ENCODE data around the gene SMARCAD1. TPM values are rescaled to one million over a fixed set of nuclear protein-coding genes. Genes with fewer than 3 reads are reported as not detected.

The SMARCAD1 gene
- polyA plus RNA-seq, 1 donor (not counting 4 experiments of a cell fraction or from before 2014, with no cell fraction given): 27.8 TPM

DNA sequence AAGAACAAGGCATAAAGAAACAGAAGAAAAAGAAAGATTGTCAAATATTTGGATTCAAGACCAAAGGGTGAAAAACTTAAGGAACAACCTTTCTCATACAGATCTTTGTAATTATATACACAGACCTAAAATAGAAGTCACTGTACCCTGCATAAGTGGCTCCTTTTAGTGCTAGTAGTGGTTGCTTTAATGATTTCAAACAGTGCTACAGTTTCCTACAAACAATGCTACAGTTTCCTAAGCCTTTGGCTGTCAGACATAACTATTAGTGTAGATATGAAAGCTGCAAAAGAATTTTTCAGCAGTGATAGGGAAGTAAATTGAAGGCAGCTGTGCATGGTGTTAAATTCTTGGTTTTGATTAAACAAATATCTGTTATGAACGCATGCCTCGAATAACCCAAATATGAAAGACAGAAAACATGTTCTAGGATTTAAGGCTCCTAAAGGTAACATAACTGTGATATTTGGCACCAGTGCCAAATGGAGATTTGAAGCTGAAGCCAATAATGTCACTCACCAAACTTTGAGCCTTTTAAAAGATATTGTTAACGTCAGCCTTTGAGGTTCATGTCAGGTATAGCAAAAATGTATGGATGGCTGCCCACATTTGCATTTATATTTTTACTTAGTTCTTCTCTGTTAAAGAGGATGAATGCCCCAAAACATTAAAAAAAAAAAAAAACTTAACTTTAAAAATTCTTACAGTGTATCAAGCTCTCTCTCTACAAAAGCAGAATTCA, 36.6 kb downstream of the SMARCAD1 start:
- no peak for TF ChIP-seq EZH2 (IDR thresholded peaks at IDR 0.05; ENCODE audit: low read length)
- no peak for TF ChIP-seq CTCF (optimal IDR thresholded peaks at IDR 0.05 in 1 of 3, IDR thresholded peaks at IDR 0.05 in 1 of 3, conservative IDR thresholded peaks at IDR 0.05 in 1 of 3; ENCODE audit: extremely low read depth in 1 of 3, insufficient read depth in 2 of 3, low read length in 3 of 3)
- Histone ChIP-seq H2AFZ (ENCODE audit: control insufficient read depth, low read length) (no peak overlapping the region), H3K36me3 (ENCODE audit: control insufficient read depth in 2 of 2, extremely low read depth in 1 of 2, insufficient read depth in 2 of 2, low read length in 2 of 2) (peaks cover 6 to 7% of the 10 kb centered on the region in 2 experiments), H4K20me1 (ENCODE audit: control insufficient read depth, extremely low read depth, insufficient read depth, low read length) (no peaks in the 10 kb centered on the region), H3K9ac (ENCODE audit: control insufficient read depth, extremely low read depth, insufficient read depth, low read length) (no peak overlapping the region), H3K27me3 (ENCODE audit: control insufficient read depth, extremely low read depth, insufficient read depth, low read length) (no peaks in the 10 kb centered on the region), H3K79me2 (ENCODE audit: control insufficient read depth, insufficient read depth, low read length) (no peaks in the 10 kb centered on the region), H3K27ac (ENCODE audit: control insufficient read depth, insufficient read depth, low read length) (no peak overlapping the region), H3K4me1 (ENCODE audit: control insufficient read depth, extremely low read depth, insufficient read depth, low read length) (no peaks in the 10 kb centered on the region), H3K4me2 (ENCODE audit: control insufficient read depth, extremely low read depth, insufficient read depth, low read depth, low read length) (no peak overlapping the region), H3K9me1 (ENCODE audit: control insufficient read depth, extremely low read depth, insufficient read depth, low read length) (no peaks in the 10 kb centered on the region), H3K4me3 (ENCODE audit: control insufficient read depth in 2 of 3, extremely low read depth in 1 of 3, insufficient read depth in 2 of 3, low read depth in 1 of 3, low read length in 3 of 3) (no peak overlapping the region), H3K9me3 (ENCODE audit: control insufficient read depth, low read depth, low read length) (no peaks in the 10 kb centered on the region)
- no peak for DNase-seq (ENCODE audit: low read depth, low spot score)
- dilution Hi-C loops (cut with MboI; ENCODE audit: extremely low pct_ligation_motif_present, low sequenced_read_pairs): no loop called here
- FAIRE-seq: no peak

DNA sequence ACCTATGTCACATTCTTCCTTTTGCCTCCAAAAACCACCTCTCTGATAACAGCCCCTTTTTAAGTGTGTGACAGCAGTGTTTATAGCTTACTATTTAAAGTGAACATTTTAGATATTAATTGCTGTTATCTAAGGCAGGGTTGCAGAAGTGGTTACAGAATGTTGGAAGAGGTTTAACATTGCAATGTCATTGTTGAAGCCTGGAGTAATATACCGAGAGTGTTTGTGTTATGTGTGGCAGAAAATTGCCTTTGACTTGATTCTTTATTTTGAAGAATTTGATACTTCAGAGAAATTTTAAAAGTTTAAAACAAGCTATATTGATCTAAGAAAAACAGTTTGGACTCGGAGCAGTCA, 37.1 kb downstream of the SMARCAD1 start:
- Histone ChIP-seq H3K9me3 (ENCODE audit: control insufficient read depth, low read depth, low read length) (no peaks in the 10 kb centered on the region), H3K9me1 (ENCODE audit: control insufficient read depth, extremely low read depth, insufficient read depth, low read length) (no peaks in the 10 kb centered on the region), H3K27ac (ENCODE audit: control insufficient read depth, insufficient read depth, low read length) (no peak overlapping the region), H3K4me2 (ENCODE audit: control insufficient read depth, extremely low read depth, insufficient read depth, low read depth, low read length) (no peak overlapping the region), H3K27me3 (ENCODE audit: control insufficient read depth, extremely low read depth, insufficient read depth, low read length) (no peaks in the 10 kb centered on the region), H3K9ac (ENCODE audit: control insufficient read depth, extremely low read depth, insufficient read depth, low read length) (no peak overlapping the region), H3K36me3 (ENCODE audit: control insufficient read depth in 2 of 2, extremely low read depth in 1 of 2, insufficient read depth in 2 of 2, low read length in 2 of 2) (peaks cover 6 to 7% of the 10 kb centered on the region in 2 experiments), H3K4me3 (ENCODE audit: control insufficient read depth in 2 of 3, extremely low read depth in 1 of 3, insufficient read depth in 2 of 3, low read depth in 1 of 3, low read length in 3 of 3) (no peak overlapping the region), H4K20me1 (ENCODE audit: control insufficient read depth, extremely low read depth, insufficient read depth, low read length) (no peaks in the 10 kb centered on the region), H2AFZ (ENCODE audit: control insufficient read depth, low read length) (no peak overlapping the region), H3K79me2 (ENCODE audit: control insufficient read depth, insufficient read depth, low read length) (no peaks in the 10 kb centered on the region), H3K4me1 (ENCODE audit: control insufficient read depth, extremely low read depth, insufficient read depth, low read length) (no peaks in the 10 kb centered on the region)
- DNase-seq (ENCODE audit: low read depth, low spot score) (no peak), FAIRE-seq (no peak)
- dilution Hi-C loops (cut with MboI; ENCODE audit: extremely low pct_ligation_motif_present, low sequenced_read_pairs): no loop called here
- TF ChIP-seq EZH2 (IDR thresholded peaks at IDR 0.05; ENCODE audit: low read length) (no peak), CTCF (optimal IDR thresholded peaks at IDR 0.05 in 1 of 3, IDR thresholded peaks at IDR 0.05 in 1 of 3, conservative IDR thresholded peaks at IDR 0.05 in 1 of 3; ENCODE audit: extremely low read depth in 1 of 3, insufficient read depth in 2 of 3, low read length in 3 of 3) (no peak)

Measured in keratinocyte (primary cell).